Smooth muscle cell (in vitro differentiated cells): ENCODE results near the gene CCDC175. TPM values are rescaled to one million over a fixed set of nuclear protein-coding genes. Genes with fewer than 3 reads are reported as not detected.

Source experiments
- DNase-seq: peaks from one replicate; lab custom pipeline; 2025; ENCODE audit not compliant: unreplicated experiment; lab: John Stamatoyannopoulos, UW
- H2AFZ ChIP-seq: fragments of 200-600 bp; sonication (generic); 2 replicates; pipeline ENCODE4 v1.6.0; 2016; ENCODE audit warnings: antibody characterized with exemption, low read depth, mild to moderate bottlenecking
- H3F3A ChIP-seq: fragments of 200-600 bp; sonication (generic); 2 replicates; pipeline ENCODE4 v1.6.0; 2017; ENCODE audit warnings: antibody characterized with exemption, low read depth
- H3K27ac ChIP-seq: fragments of 200-600 bp; sonication (generic); 2 replicates; pipeline ENCODE4 v1.5.1; 2016; ENCODE audit warnings: low read depth, mild to moderate bottlenecking
- H3K27me3 ChIP-seq: fragments of 200-600 bp; sonication (generic); 2 replicates; pipeline ENCODE4 v1.6.1; 2016; ENCODE audit warnings: low read depth, mild to moderate bottlenecking
- H3K36me3 ChIP-seq: fragments of 200-600 bp; sonication (generic); 2 replicates; pipeline ENCODE4 v1.5.1; 2016; ENCODE audit warnings: low read depth
- H3K4me1 ChIP-seq: fragments of 200-600 bp; sonication (generic); 2 replicates; pipeline ENCODE4 v1.5.1; 2016; ENCODE audit warnings: low read depth
- H3K4me2 ChIP-seq: fragments of 200-600 bp; sonication (generic); 2 replicates; pipeline ENCODE4 v1.6.0; 2016; ENCODE audit warnings: mild to moderate bottlenecking
- H3K4me3 ChIP-seq: fragments of 200-600 bp; sonication (generic); 2 replicates; pipeline ENCODE4 v1.5.1; 2016; ENCODE audit warnings: mild to moderate bottlenecking
- H3K79me2 ChIP-seq: fragments of 200-600 bp; sonication (generic); 2 replicates; pipeline ENCODE4 v1.6.0; 2016; ENCODE audit warnings: low read depth, mild to moderate bottlenecking
- H3K9ac ChIP-seq: fragments of 200-600 bp; sonication (generic); 2 replicates; pipeline ENCODE4 v1.6.0; 2016; ENCODE audit warnings: low read depth
- H3K9me3 ChIP-seq: fragments of 200-600 bp; sonication (generic); replicated peaks from 2 replicates; pipeline ENCODE4 v1.5.1; 2016; ENCODE audit warnings: low read depth
- H4K20me1 ChIP-seq: fragments of 200-600 bp; sonication (generic); 2 replicates; pipeline ENCODE4 v1.6.0; 2016; ENCODE audit warnings: low read depth
- CTCF ChIP-seq: fragments of 200-600 bp; sonication (generic); IDR thresholded peaks from 2 replicates; pipeline ENCODE4 v1.5.1; 2017; ENCODE audit warnings: borderline replicate concordance, mild to moderate bottlenecking, antibody characterized with exemption; ENCODE audit not compliant: insufficient read depth, poor library complexity, severe bottlenecking
- WGBS: methylation state at CpG from one replicate; pipeline ENCODE4 v1.1.7; 2016; ENCODE audit warnings: low lambda C conversion rate; 5-methylcytosine and 5-hydroxymethylcytosine counted together
- polyA plus RNA-seq: library from polyadenylated mRNA; unstranded; fragments of >200 nt; fragmentation: Nextera tagmentation; extraction: Ambion mirVana; gene quantifications from 2 replicates; pipeline ENCODE4 v1.2.1, GENCODE V29; 2016
- total RNA-seq: library from RNA; depleted of rRNA; stranded (reverse); fragments of >200 nt; gene quantifications from 2 replicates; pipeline ENCODE4 v1.2.3, GENCODE V29; 2014

CCDC175 gene
- total and polyA plus RNA-seq, 2 experiments from 2014 or later = not detected

- no peaks in the 10 kb centered on the region for H3K79me2 ChIP-seq
- no peak for TF ChIP-seq CTCF
- H3K4me3 ChIP-seq = no peak overlapping the region
- 97% methylated on average over 1 of the region's 1 CpG for WGBS
- no peak overlapping the region for H3K27ac ChIP-seq
- no peak overlapping the region for H3K4me2 ChIP-seq
- H2AFZ ChIP-seq = no peak overlapping the region
- no peak for DNase-seq
- H3K4me1 ChIP-seq = peaks cover 5% of the 10 kb centered on the region
- no peaks in the 10 kb centered on the region for H3K36me3 ChIP-seq
- peaks cover 10% of the 10 kb centered on the region for H4K20me1 ChIP-seq
- peaks cover 1% of the 10 kb centered on the region for H3F3A ChIP-seq
- H3K27me3 ChIP-seq = no peaks in the 10 kb centered on the region
- H3K9ac ChIP-seq = no peak overlapping the region
- H3K9me3 ChIP-seq = no peaks in the 10 kb centered on the region
Observed at GRCh38 chr14:59460378-59460777, 116.2 kb downstream of the CCDC175 start.

- WGBS = 92% methylated on average over 2 of the region's 2 CpGs
- Histone ChIP-seq H3K27me3 (no peaks in the 10 kb centered on the region), H3K4me1 (no peaks in the 10 kb centered on the region), H3K9ac (no peak overlapping the region), H3K4me2 (no peak overlapping the region), H4K20me1 (peaks cover under 1% of the 10 kb centered on the region), H2AFZ (no peak overlapping the region), H3K79me2 (no peaks in the 10 kb centered on the region), H3K27ac (no peak overlapping the region), H3K36me3 (no peaks in the 10 kb centered on the region), H3F3A (no peaks in the 10 kb centered on the region), H3K9me3 (no peaks in the 10 kb centered on the region), H3K4me3 (no peak overlapping the region)
- no peak for TF ChIP-seq CTCF
- DNase-seq = no peak
Observed at GRCh38 chr14:59458486-59458885, 118.1 kb downstream of the CCDC175 start.

GRCh38 chr14:59455411-59455810, 121.2 kb downstream of the CCDC175 start:
- DNase-seq = no peak
- Histone ChIP-seq H3K9me3 (no peaks in the 10 kb centered on the region), H3K27ac (peak overlapping the region; percentile 88), H3K79me2 (no peaks in the 10 kb centered on the region), H3K27me3 (no peaks in the 10 kb centered on the region), H3K4me1 (no peaks in the 10 kb centered on the region), H3F3A (no peaks in the 10 kb centered on the region), H2AFZ (no peak overlapping the region), H3K9ac (no peak overlapping the region), H3K4me2 (no peak overlapping the region), H3K36me3 (no peaks in the 10 kb centered on the region), H3K4me3 (no peak overlapping the region), H4K20me1 (no peaks in the 10 kb centered on the region)
- 90% methylated on average over 1 of the region's 1 CpG for WGBS
- no peak for TF ChIP-seq CTCF

Other genes with a start within 250 kb of the CCDC175 start
- gene GPR135, start 111.4 kb downstream of the CCDC175 start, total RNA-seq = 2.1 and 3.1 TPM in 2 replicates
- 0.40 and 1.1 TPM in 2 replicates for gene GPR135, start 111.4 kb downstream of the CCDC175 start, polyA plus RNA-seq
- 33.5 and 45.8 TPM in 2 replicates for gene L3HYPDH, start 92.4 kb downstream of the CCDC175 start, total RNA-seq
- gene L3HYPDH, start 92.4 kb downstream of the CCDC175 start, polyA plus RNA-seq = 27.7 and 33.7 TPM in 2 replicates
- gene JKAMP, start 92.3 kb downstream of the CCDC175 start, total RNA-seq = 141 and 147 TPM in 2 replicates
- gene JKAMP, start 92.3 kb downstream of the CCDC175 start, polyA plus RNA-seq = 72.3 and 81.2 TPM in 2 replicates